ENCODE results near the gene TGFBR1.
A peak's percentile ranks its signal among the peaks of the same experiment; 100 is the strongest.
"Not testable (repeated sequence)": the region's sequence is repeated elsewhere in the genome, so short reads cannot be mapped to it uniquely, and the experiment has no call there.

The TGFBR1 gene

GRCh38 chr9:99076483-99077171 is 28.3 kb upstream of the TGFBR1 start:
- DNase-seq, result peak; percentile 37 to 48

GRCh38 chr9:99078717-99079116 is 26.2 kb upstream of the TGFBR1 start:
- DNase-seq, result no peak

GRCh38 chr9:99079542-99079941 is 25.4 kb upstream of the TGFBR1 start:
- DNase-seq, result no peak

- DNase-seq, result no peak
These were observed 21.9 kb upstream of the TGFBR1 start for GRCh38 chr9:99083051-99083450.

GRCh38 chr9:99085949-99086948 is 18.7 kb upstream of the TGFBR1 start:
- no peak for DNase-seq

- DNase-seq, result no peak
These were observed 17.5 kb upstream of the TGFBR1 start for GRCh38 chr9:99087462-99087861.

- DNase-seq, result no peak
These were observed 14.4 kb upstream of the TGFBR1 start for GRCh38 chr9:99090336-99091130.

GRCh38 chr9:99092643-99093491 is 12.0 kb upstream of the TGFBR1 start:
- DNase-seq, result peak; percentile 66 to 70

- peak; percentile 55 to 65 for DNase-seq
These were observed 11.5 kb upstream of the TGFBR1 start for GRCh38 chr9:99093492-99093791.

GRCh38 chr9:99095565-99095964 is 9.3 kb upstream of the TGFBR1 start:
- no peak for DNase-seq

GRCh38 chr9:99096409-99096808 is 8.5 kb upstream of the TGFBR1 start:
- no peak for DNase-seq

GRCh38 chr9:99099806-99100585 is 4.9 kb upstream of the TGFBR1 start:
- not testable (repeated sequence) for DNase-seq

GRCh38 chr9:99101271-99101670 is 3.6 kb upstream of the TGFBR1 start:
- DNase-seq, result no peak

GRCh38 chr9:99101812-99102211 is 3.1 kb upstream of the TGFBR1 start:
- no peak for DNase-seq

- DNase-seq, result no peak
These were observed 1.6 kb upstream of the TGFBR1 start for GRCh38 chr9:99103054-99103895.

GRCh38 chr9:99103901-99104458 is 933 bp upstream of the TGFBR1 start:
- DNase-seq, result peak in 1 of 2 experiments; percentile 34

GRCh38 chr9:99105152-99106043 is 485 bp downstream of the TGFBR1 start:
- peak; percentile 64 to 72 for DNase-seq

GRCh38 chr9:99106044-99106375 is 1.1 kb downstream of the TGFBR1 start:
- DNase-seq, result no peak

GRCh38 chr9:99107421-99107820 is 2.5 kb downstream of the TGFBR1 start:
- no peak for DNase-seq

Data from activated T-cell treated with anti-CD3 and anti-CD28 coated beads, Interleukin-2, amount 50 U/mL, for 48 hours (primary cell).